ENCODE results near the gene TMEM217. TPM values are rescaled to one million over a fixed set of nuclear protein-coding genes. Genes with fewer than 3 reads are reported as not detected.
A peak's percentile ranks its signal among the peaks of the same experiment; 100 is the strongest.

Gene TMEM217
- total RNA-seq, 2 donors from 2014 or later, result 0.50 to 7.3 TPM

GRCh38 chr6:37172912-37173492 is 84.9 kb downstream of the TMEM217 start:
- Histone ChIP-seq H3K27ac (peak overlapping the region; percentile 81 to 84), H3K4me1 (replicated peaks) (peaks cover 5% of the 10 kb centered on the region), H3K9me3 (no peaks in the 10 kb centered on the region), H3K4me3 (no peak overlapping the region), H3K27me3 (replicated peaks; ENCODE audit: insufficient read depth) (no peaks in the 10 kb centered on the region), H3K36me3 (peaks cover 0 to 9% of the 10 kb centered on the region in 2 donors)
- intact Hi-C loops (cut with DNase I), result loop anchor here (2.0 to 5.0 kb wide), 4 partner anchors 36 to 186 kb away; partner anchors contain the start of gene MTCH1
- 82% methylated on average over 7 of the region's 7 CpGs for WGBS
- TF ChIP-seq POLR2AphosphoS5 (IDR thresholded peaks at IDR 0.05), result no peak
- TF ChIP-seq POLR2A (IDR thresholded peaks at IDR 0.05), result no peak
- no peak for TF ChIP-seq CTCF (IDR thresholded peaks at IDR 0.05)
- no peak for DNase-seq (ENCODE audit: low spot score)

- peaks cover 5% of the 10 kb centered on the region for H3K4me1 ChIP-seq (replicated peaks)
- H3K4me3 ChIP-seq, result peak overlapping the region; percentile 54 to 60
- H3K36me3 ChIP-seq, result peaks cover 0 to 9% of the 10 kb centered on the region in 2 donors
- TF ChIP-seq CTCF (IDR thresholded peaks at IDR 0.05) (peak; percentile 98 to 99 (median 99)), POLR2AphosphoS5 (IDR thresholded peaks at IDR 0.05) (peak; percentile 91), POLR2A (IDR thresholded peaks at IDR 0.05) (peak; percentile 47)
- DNase-seq (ENCODE audit: low spot score), result peak; percentile 95
- no peaks in the 10 kb centered on the region for H3K27me3 ChIP-seq (replicated peaks; ENCODE audit: insufficient read depth)
- intact Hi-C loops (cut with DNase I), result loop anchor here (2.0 to 5.0 kb wide), 5 partner anchors 35 to 185 kb away; partner anchors contain the start of gene MTCH1
- H3K27ac ChIP-seq, result peak overlapping the region; percentile 81 to 84
- no peaks in the 10 kb centered on the region for H3K9me3 ChIP-seq
- WGBS, result 5% methylated on average over 17 of the region's 17 CpGs
These were observed 85.8 kb downstream of the TMEM217 start for GRCh38 chr6:37171970-37172812.

DNA sequence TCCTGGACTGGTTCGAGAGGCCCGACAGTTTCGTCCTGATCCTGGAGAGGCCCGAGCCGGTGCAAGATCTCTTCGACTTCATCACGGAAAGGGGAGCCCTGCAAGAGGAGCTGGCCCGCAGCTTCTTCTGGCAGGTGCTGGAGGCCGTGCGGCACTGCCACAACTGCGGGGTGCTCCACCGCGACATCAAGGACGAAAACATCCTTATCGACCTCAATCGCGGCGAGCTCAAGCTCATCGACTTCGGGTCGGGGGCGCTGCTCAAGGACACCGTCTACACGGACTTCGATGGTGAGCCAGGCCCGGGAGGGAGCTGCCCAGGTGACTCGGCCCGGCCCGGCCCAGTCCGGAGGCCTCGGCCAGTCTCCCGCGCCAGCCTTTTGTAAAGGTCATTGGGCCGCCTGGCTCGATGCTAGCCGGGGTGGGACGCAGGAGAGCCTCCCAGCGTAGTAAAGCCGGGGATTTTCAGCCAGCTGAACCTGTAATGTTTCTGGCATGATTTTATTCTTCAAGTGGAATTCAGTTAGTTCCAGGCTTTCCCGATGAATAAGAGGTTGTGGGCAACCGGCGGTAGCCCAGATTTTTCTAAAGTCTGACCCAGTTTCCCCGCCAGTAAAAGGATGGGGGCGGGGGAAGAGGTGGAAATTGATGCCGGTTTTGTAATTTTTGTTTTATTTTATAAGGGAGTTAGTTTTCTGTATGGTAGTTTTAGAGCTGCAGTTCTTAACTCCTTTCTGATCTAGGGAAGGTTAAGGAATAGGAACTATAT is 86.6 kb downstream of the TMEM217 start:
- H3K9me3 ChIP-seq, result no peaks in the 10 kb centered on the region
- peak; percentile 19 for DNase-seq (ENCODE audit: low spot score)

More for the DNA sequence above, 86.6 kb downstream of the TMEM217 start:
- intact Hi-C loops (cut with DNase I), result loop anchor here (2.0 to 5.0 kb wide), 2 partner anchors 35 to 184 kb away; partner anchors contain the start of gene MTCH1
- peaks cover 5% of the 10 kb centered on the region for H3K4me1 ChIP-seq (replicated peaks)
- peaks cover 0 to 9% of the 10 kb centered on the region in 2 donors for H3K36me3 ChIP-seq
- H3K27ac ChIP-seq, result peak overlapping the region; percentile 81 to 84
- 8% methylated on average over 45 of the region's 45 CpGs for WGBS
- TF ChIP-seq CTCF (IDR thresholded peaks at IDR 0.05) (no peak), POLR2AphosphoS5 (IDR thresholded peaks at IDR 0.05) (no peak), POLR2A (IDR thresholded peaks at IDR 0.05) (no peak)
- no peaks in the 10 kb centered on the region for H3K27me3 ChIP-seq (replicated peaks; ENCODE audit: insufficient read depth)
- peak overlapping the region; percentile 54 to 60 for H3K4me3 ChIP-seq
